IPS-NIHi7 (cell line): ENCODE measurements around the gene KCNK7.
A peak's percentile ranks its signal among the peaks of the same experiment; 100 is the strongest.
"Not testable (repeated sequence)": the region's sequence is repeated elsewhere in the genome, so short reads cannot be mapped to it uniquely, and the experiment has no call there.

ENCODE experiments used
- DNase-seq: peaks from one replicate; pipeline ENCODE4 v3.0.0; 2012; ENCODE audit warnings: mixed read lengths; ENCODE audit errors: extremely low spot score

KCNK7 gene, protein sequence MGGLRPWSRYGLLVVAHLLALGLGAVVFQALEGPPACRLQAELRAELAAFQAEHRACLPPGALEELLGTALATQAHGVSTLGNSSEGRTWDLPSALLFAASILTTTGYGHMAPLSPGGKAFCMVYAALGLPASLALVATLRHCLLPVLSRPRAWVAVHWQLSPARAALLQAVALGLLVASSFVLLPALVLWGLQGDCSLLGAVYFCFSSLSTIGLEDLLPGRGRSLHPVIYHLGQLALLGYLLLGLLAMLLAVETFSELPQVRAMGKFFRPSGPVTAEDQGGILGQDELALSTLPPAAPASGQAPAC

DNA sequence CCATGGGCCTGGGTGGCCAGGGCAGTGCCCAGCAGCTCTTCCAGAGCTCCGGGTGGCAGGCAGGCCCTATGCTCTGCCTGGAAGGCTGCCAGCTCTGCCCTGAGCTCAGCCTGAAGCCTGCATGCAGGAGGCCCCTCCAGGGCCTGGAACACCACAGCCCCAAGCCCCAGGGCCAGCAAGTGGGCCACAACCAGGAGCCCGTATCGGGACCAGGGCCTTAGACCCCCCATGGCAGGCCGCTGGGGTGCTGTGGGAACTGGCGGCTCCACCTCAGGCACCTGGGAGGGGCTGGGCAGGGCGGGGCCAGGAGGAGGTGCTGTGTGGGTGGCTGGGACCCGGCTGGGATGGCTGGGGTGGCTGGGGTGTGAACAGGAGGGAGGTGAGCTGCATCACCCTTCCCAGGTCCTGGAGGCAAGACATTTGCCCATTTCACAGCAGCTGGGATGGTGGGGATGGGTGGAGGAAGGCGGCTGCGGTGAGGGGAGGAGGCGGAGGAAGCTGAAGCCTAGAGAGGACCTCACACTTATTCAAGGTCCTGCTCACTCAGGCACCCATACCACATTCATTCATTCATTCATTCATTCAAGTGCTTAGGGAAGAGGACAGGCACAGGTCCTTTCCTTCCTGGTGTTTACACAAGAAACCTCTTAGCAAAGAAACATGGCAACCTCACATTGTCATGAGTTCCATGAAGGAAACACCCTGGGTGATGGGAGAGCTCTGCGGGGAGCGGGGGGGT lies at the start of gene KCNK7:
Gene KCNK7 (minus strand): TSS at position 258 of the 739 bp plus-strand sequence. CDS start 28 bp downstream, at position 230.
- no peak for DNase-seq

DNA sequence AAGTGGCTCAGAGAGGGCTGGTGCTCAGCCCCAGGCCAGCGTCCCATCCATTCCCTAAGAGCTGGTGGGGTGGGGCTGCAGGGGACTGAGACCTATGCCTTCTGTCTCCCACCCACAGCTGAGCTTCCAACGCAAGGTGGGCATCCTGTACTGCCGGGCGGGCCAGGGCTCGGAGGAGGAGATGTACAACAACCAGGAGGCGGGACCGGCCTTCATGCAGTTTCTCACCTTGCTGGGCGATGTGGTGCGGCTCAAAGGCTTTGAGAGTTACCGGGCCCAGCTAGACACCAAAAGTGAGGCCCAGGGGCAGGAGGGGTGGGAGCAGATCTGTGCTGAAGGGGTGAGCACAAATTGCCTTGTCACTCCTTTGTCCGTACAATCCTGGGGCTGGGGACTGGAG lies 49.2 kb upstream of the KCNK7 start:
- no peak for DNase-seq

DNA sequence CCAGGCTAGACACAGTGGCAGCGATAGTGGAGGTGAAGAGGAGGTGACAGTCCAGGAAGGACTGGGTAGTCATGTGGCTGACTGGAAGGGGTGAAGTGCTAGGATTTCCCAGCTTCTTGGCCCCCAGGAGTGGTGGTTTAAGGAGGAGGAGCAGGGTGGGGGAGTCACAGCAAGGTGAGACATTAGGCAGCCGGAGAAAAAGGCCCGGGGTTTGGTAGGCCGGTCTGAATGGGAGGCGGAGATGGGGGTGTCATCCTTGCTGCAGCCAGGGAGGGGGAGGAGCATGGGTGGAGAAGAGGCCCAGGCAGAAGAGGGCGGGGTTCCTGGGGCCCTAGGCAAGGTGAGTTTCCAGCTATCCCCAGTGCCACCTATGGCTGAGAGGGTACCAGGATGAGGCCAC lies 48.4 kb upstream of the KCNK7 start:
- peak; percentile 47 for DNase-seq

DNA sequence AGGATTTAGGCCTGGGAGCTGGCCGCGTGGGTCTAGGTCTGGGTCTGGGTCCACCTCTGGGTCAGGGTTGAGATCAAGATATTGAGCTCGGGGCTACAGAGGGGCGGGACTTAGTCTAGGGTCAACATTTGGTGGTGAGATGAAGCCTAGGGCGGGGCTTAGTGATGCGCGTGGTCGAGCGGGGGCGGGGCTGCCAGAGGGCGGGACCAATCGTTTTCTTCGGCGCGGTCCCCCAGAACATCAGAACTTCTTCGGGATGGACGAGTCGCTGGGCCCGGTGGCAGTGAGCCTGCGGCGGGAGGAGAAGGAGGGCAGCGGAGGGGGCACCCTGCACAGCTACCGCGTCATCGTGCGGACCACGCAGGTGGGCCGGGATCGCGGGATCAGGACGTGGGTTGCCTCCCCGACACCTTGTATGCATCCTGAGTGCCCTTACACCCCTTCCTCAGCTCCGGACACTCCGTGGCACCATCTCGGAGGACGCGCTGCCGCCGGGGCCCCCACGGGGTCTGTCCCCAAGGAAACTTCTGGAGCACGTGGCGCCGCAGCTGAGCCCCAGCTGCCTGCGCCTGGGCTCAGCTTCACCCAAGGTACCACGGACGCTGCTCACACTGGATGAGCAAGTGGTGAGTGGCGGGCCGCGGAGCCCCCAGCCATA lies 46.5 kb upstream of the KCNK7 start:
- peak; percentile 75 for DNase-seq

DNA sequence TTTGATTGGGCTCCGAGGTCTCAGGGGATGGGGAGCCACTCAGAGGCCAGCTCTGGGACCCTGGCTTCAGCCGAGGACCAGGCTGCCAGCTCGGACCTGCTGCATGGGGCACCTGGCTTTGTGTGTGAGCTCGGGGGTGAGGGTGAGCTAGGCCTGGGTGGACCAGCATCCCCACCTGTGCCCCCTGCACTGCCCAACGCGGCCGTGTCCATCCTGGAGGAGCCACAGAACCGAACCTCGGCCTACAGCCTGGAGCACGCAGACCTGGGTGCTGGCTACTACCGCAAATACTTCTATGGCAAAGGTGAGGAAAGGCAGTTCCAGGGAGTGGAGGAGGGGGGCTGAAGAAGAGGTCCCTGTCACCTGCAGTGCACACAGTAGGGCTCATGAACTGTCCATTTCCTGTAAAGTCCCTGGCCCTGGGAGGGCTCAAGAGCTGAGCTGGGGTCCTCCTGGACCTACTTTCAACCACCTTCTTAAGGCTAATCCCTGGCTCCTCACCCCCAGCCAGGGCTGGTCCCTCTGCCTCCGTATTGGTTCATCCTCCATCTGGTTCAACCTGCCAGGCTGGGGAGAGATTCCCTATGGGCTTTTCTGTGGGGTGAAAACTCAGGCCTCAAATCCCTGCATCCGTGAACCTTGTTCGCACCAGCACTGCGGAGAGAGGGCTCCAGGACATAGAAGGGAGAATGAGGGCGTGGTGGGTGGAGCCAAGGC lies 45.9 kb upstream of the KCNK7 start:
- no peak for DNase-seq

DNA sequence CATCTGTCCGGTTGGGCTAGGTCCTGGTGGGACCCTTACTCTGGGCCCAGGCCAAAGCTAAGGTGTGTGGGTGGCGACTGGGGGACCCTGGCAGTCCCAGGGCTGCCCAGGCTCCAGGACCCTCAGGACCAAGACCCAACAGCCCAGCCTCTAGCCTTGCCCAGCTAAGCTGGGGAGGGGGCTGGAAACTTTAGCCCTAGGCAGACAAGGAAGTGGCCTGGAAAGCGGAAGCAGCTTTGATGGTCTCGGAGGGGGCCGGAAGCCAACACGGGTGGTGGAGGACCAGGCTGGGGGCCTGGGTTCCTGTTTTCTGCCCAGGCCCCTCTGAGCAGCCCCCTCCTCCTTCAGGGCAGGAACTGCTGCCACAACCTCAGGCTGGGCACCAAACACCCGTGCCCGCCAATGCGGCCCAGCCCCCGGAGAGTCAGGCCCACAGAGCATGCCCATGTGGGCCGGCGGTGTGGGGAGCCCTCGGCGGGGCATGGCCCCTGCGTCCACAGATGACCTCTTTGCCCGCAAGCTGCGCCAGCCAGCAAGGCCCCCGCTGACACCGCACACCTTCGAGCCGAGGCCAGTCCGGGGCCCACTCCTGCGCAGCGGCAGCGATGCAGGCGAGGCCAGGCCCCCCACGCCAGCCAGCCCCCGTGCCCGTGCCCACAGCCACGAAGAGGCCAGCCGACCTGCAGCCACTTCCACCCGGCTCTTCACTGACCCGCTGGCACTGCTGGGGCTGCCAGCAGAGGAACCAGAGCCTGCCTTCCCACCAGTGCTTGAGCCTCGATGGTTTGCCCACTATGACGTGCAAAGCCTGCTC lies 45.1 kb upstream of the KCNK7 start:
- DNase-seq: no peak

DNA sequence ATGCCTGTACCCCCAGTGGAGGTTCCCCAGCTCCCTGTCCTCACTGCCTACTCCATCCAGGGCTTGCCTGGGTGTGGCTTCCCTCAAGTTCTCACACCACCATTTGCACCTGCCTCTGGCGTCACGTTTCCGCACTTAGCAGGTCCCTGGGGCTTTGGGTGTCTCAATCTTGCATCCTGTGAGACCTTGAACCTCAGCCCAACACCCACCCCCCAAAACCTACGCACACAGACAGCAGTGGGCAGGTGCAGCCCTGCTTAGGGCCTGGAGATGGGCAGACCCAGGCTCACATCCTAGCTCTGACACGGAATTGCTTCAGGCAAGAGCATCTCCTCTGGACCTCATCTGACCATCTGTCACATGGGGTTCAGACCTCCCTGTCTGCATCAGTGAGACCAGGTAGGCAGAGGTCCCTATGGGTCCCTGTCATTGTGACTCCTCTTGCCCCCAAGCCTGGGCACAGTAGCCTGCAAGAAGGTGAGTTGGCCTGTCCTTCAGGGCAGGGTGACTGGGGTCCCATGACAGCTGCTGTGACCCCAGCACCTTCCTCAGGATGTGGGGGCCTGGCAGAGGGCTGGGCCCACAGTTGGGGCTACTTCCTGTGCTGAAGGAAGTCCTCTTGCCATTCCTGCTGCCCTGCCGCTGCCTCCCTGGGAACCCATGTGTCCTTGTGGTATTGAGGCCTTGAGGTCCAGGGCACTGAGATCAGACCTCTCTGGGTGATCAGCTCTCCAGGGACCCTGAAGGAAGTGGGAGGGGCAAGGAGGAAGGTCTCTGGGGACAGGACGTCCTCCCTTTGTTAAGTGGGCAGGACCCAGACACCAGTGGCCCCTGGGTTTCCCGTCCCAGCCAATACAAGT lies 44.3 kb upstream of the KCNK7 start:
- no peak for DNase-seq

DNA sequence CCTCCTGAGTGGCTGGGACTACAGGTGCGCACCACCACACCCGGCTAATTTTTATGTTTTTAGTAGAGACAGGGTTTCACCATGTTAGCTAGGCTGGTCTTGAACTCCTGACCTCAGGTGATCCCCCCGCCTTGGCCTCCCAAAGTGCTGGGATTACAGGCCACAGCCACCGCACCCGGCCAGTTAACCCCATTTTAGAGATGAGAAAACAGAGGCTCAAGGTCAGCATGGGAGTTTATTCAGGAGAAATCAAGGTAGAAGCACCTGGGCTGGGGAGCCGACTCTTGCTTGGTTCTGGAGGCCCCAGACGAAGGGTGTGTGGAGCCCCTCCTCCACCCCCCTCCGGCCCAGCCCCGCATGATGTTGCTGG lies 43.6 kb upstream of the KCNK7 start:
- not testable (repeated sequence) for DNase-seq

DNA sequence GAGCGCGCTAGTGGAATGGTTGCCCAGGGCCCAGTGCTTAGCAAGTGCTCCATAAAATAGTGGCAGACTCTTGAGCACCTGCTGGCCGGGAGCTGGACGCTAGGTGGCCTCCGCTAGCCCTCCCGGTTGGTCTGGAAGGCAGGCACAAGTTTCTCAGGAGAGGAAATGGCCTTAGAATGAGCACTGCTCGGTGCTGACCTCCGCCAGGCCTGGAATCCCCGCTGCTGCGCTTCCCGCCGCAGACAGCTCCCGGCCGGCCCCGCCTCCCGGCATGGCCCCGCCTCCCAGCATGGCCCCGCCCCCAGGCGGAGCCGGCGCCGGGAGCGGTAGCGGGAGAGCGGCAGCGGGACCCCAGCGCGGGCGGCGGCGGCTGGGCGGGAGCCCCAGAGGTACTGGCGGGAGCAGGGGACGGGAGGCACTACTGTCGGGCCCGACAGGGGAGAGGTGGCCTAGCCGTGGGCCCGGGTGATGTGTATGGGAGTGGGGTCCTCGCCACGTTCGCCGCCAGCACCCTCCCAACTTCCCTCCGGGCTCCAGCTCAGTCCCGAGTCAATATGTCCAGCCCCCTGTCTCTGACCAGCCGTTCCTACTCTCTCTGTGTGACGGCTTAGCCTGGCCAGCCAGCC lies 42.3 kb upstream of the KCNK7 start, which contains the start of gene SIPA1:
Gene SIPA1 (plus strand): TSS at position 308 of the 626 bp plus-strand sequence. CDS start 2,821 bp downstream, outside the sequence.
- DNase-seq: peak; percentile 94

DNA sequence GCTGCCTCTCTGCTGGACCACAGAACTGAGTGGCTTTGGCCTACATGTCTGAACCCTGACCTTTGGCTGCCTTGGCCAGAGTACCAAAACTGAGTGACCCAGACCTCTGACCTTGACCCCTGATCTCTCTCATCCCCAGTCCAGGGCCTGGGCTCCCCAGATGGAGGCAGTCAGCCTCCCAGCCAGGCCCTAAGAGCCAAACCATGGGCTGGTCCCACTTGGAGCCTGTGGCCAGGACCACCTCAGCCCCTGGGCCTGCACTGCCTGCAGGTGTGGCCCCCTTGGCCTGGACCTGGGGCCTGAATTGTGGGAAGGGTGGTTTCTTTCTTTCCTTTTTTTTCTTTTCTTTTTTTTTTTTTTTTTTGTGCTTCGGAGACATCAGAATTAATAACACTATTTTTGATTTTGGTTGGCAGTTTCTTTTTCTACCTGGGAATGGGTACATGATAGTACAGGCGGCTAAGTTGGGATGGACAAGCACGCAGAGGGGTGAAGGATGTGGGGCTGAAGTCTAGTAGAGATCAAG lies 41.5 kb upstream of the KCNK7 start:
- no peak for DNase-seq

DNA sequence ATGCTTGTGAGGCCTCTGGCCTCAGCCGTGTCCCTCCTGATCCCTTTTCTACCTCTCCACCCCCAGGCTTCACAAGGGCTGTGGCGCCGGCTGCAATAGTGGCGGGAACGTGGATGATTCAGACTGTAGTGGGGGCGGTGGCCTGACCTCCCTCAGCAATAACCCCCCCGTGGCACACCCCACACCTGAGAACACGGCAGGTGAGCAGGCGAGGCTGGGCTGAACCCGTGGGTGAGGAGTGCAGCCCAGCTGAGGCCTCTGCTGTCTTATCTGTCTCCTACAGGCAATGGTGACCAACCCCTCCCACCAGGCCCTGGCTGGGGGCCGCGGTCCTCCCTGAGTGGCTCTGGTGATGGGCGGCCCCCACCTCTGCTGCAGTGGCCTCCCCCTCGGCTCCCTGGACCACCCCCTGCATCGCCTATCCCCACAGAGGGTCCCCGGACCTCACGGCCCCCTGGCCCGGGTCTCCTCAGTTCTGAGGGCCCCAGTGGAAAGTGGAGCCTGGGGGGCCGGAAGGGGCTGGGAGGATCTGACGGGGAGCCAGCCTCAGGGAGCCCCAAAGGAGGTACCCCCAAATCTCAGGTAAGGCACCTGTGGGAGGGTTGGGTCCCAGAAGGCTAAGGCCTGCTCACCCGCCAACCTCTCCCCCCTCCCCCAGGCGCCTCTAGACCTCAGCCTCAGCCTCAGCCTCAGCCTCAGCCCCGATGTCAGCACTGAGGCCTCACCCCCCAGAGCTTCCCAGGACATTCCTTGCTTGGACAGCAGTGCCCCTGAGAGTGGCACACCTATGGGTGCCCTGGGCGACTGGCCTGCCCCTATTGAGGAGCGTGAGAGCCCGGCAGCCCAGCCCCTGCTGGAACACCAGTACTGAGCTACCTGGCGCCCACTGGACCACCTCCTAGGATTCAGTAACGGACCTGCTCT lies 40.8 kb upstream of the KCNK7 start:
- DNase-seq: no peak

DNA sequence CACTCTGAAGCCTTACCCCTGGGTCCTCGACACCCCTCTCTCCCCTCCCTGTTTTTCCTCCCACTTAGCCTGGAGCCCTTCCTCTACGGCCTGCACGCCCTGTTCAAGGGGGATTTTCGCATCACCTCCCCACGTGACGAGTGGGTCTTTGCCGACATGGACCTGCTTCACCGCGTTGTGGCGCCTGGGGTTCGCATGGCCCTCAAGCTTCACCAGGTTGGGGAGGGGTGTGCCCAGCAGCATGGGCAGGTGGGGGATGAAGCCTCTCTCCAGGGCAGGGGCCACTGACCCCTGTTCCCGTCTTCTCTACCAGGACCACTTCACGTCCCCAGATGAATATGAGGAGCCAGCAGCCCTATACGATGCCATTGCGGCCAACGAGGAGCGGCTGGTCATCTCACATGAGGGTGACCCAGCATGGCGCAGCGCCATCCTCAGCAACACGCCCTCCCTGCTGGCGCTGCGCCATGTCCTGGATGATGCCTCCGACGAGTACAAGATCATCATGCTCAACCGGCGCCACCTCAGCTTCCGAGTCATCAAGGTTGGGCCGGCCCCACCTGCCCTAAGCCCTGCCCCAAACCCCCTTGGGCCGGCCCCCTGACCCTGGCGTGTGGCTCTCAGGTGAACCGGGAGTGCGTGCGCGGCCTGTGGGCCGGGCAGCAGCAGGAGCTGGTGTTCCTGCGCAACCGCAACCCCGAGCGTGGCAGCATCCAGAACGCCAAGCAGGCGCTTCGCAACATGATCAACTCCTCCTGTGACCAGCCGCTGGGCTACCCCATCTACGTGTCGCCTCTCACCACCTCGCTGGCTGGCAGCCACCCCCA lies 39.5 kb upstream of the KCNK7 start:
- no peak for DNase-seq

DNA sequence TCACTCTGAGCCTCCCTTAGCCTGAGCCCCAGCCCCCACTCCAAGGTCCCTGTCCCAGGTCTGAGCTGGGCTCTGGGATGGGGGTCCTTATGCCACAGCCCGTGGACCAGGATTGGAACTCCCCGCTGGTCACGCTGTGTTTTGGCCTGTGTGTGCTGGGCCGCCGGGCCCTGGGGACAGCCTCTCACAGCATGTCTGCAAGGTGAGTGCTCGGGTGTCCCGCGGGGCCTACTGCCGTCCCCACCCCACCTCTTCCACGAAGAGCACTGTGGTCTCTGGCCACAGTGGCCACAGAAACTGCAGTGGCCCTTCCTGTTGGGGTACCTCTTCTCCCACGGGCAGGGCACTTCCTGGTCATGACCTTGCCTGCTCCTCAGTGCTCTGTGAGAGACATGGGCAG lies 38.8 kb upstream of the KCNK7 start:
- no peak for DNase-seq

DNA sequence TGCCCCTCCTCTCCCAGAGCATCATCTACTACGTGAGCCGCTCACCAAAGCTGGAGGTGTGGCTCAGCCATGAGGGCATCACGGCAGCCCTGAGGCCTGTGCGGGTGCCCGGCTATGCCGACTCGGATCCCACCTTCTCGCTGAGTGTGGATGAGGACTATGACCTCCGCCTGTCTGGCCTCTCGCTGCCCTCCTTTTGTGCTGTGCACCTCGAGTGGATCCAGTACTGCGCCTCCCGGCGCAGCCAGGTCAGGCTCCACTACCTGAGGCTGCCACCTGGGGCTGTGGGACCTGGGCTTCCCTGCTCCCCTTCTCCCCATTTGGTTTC lies 38.5 kb upstream of the KCNK7 start:
- no peak for DNase-seq

DNA sequence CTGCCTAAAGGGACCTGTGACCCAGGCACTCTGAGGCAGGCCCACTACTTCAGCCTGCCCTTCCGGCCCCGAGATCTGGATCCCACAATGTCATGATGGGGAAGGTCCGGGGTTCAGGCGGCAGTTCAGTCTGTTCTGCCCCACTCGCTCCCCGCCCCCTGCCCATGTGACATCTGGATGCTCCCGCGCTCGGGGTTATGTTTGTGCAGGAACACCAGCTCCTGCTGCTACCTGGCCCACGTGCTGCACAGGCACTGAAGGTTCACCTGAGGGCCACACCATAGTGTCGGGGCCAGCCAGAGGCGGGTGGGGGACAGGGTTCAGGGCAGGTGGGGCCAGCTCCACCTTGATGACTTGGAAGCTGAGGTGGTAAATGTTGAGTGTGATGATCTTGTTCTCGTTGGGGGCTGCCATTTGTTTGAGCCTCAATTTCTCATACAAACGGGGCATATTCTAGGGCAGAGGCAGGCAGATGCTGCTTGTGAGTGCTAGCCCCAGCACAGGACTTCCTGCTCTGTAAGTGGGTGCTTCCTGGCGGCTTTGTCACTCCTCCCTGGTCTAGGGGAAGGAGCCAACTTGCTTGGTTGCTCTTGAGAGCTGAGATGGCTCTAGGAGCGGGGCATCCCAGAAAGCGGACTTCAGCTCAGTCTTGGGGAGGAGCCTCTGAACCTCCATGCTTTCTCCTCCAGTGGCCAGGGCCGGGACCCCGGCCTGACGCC lies 37.9 kb upstream of the KCNK7 start:
- no peak for DNase-seq

DNA sequence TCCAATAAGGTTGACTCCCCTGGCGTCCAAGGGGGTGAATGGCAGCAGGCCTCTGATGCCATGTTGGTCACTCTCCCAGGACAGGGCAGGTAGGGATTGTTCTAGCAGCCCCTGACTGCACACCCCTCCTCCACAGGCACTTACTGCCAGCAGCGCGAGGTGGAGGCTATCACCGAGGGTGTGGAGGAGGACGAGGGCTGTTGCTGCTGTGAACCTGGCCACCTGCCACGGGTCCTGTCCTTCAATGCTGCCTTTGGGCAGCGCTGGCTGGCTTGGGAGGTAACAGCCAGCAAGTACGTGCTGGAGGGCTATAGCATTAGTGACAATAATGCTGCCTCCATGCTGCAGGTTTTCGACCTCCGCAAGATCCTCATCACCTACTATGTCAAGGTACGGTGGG lies 34.6 kb upstream of the KCNK7 start:
- DNase-seq: no peak

DNA sequence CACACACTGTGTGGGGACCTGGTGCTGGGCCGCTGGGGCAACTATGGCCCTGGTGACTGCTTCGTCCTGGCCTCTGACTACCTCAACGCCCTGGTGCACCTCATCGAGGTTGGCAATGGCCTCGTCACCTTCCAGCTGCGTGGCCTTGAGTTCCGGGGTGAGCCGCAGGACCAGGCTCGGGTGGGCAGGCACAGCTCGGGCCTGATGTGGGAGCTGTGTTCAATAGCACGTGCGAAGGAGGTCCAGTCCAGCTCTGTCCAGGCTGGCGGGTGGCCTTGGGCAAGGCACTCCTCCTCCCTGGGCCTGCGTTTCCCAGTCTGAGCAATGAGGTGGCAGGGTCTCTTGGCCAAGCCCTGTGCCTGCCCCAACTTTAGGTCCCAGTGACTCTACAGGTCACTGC lies 34.0 kb upstream of the KCNK7 start:
- DNase-seq: no peak
